Brain microvascular endothelial cell (primary cell): ENCODE measurements around the gene MFAP3L.

Experiments
- DNase-seq: peaks from one replicate; pipeline ENCODE4 v3.0.0-alpha.2; 2020
- H3K27ac ChIP-seq: fragments of 250-450 bp; sonication (Bioruptor Pico); 2 replicates; pipeline ENCODE4 v1.5.1; 2020; ENCODE audit warnings: mild to moderate bottlenecking, moderate library complexity
- H3K27me3 ChIP-seq: fragments of 250-450 bp; sonication (Bioruptor Pico); replicated peaks from 2 replicates; pipeline ENCODE4 v1.5.1; 2020; ENCODE audit warnings: mild to moderate bottlenecking
- H3K36me3 ChIP-seq: fragments of 250-450 bp; sonication (Bioruptor Pico); replicated peaks from 2 replicates; pipeline ENCODE4 v1.5.1; 2020; ENCODE audit warnings: mild to moderate bottlenecking
- H3K4me3 ChIP-seq: 2 replicates; pipeline ENCODE4 v1.5.1; 2011; ENCODE audit warnings: low read depth, mild to moderate bottlenecking, control low read depth, low read length, moderate library complexity
- CTCF ChIP-seq: IDR thresholded peaks from 2 replicates; pipeline ENCODE4 v1.5.1; 2011; ENCODE audit warnings: low read depth, mild to moderate bottlenecking, moderate library complexity, low read length, control low read depth, inconsistent platforms; ENCODE audit errors: missing control alignments
- in situ Hi-C: cut with HindIII; loops from 2 replicates; pipeline ENCODE4 v1.10.0; 2017; ENCODE audit warnings: low sequenced_read_pairs, low pct_ligation_motif_present

MFAP3L gene

GRCh38 chr4:170003071-170004070 lies 22.8 kb downstream of the MFAP3L start:
- no peak for DNase-seq

GRCh38 chr4:170001745-170002267 lies 24.4 kb downstream of the MFAP3L start:
- Histone ChIP-seq H3K27ac (no peak overlapping the region), H3K27me3 (no peaks in the 10 kb centered on the region), H3K36me3 (no peaks in the 10 kb centered on the region), H3K4me3 (no peak overlapping the region)
- no peak for DNase-seq
- in situ Hi-C loops, result no loop called here
- TF ChIP-seq CTCF, result no peak

More at GRCh38 chr4:170003071-170004070, 22.8 kb downstream of the MFAP3L start:
- Histone ChIP-seq H3K27ac (no peak overlapping the region), H3K27me3 (no peaks in the 10 kb centered on the region), H3K36me3 (no peaks in the 10 kb centered on the region), H3K4me3 (no peak overlapping the region)
- TF ChIP-seq CTCF, result no peak
- in situ Hi-C loops, result no loop called here

GRCh38 chr4:170001011-170001744 lies 25.0 kb downstream of the MFAP3L start:
- Histone ChIP-seq H3K27me3 (no peaks in the 10 kb centered on the region), H3K36me3 (no peaks in the 10 kb centered on the region), H3K4me3 (no peak overlapping the region), H3K27ac (no peak overlapping the region)
- no peak for TF ChIP-seq CTCF
- in situ Hi-C loops, result no loop called here
- no peak for DNase-seq

- no peaks in the 10 kb centered on the region for H3K27me3 ChIP-seq
- in situ Hi-C loops, result no loop called here
- no peak overlapping the region for H3K27ac ChIP-seq
- DNase-seq, result no peak
- no peak for TF ChIP-seq CTCF
- no peaks in the 10 kb centered on the region for H3K36me3 ChIP-seq
- H3K4me3 ChIP-seq, result no peak overlapping the region
These were observed 26.3 kb downstream of the MFAP3L start for GRCh38 chr4:169999923-170000322.

GRCh38 chr4:169998981-169999380 lies 27.2 kb downstream of the MFAP3L start:
- no peak for DNase-seq
- H3K4me3 ChIP-seq, result no peak overlapping the region
- no peak overlapping the region for H3K27ac ChIP-seq
- H3K27me3 ChIP-seq, result no peaks in the 10 kb centered on the region
- in situ Hi-C loops, result no loop called here
- H3K36me3 ChIP-seq, result no peaks in the 10 kb centered on the region
- no peak for TF ChIP-seq CTCF
